OCI-LY1 (cell line): Measurements from ENCODE around the gene MCC.

ENCODE experiments used
- H2AFZ ChIP-seq: fragments of 200-600 bp; sonication (generic), shearing (Covaris generic); 2 replicates; pipeline ENCODE4 v1.6.0; 2014; ENCODE audit warnings: antibody characterized with exemption, mild to moderate bottlenecking, low read length
- H3F3A ChIP-seq: fragments of 200-600 bp; sonication (generic), shearing (Covaris generic); 2 replicates; pipeline ENCODE4 v1.6.0; 2014; ENCODE audit warnings: mild to moderate bottlenecking, antibody characterized with exemption, low read length, moderate library complexity; ENCODE audit not compliant: insufficient read depth
- H3K27ac ChIP-seq: fragments of 200-600 bp; sonication (generic); 2 replicates; pipeline ENCODE4 v1.5.1; 2014; ENCODE audit warnings: low read length, mixed run types, mild to moderate bottlenecking, low read depth; ENCODE audit not compliant: poor library complexity, severe bottlenecking
- H3K27me3 ChIP-seq: fragments of 200-600 bp; sonication (generic); 2 replicates; pipeline ENCODE4 v1.6.0; 2014; ENCODE audit warnings: antibody characterized with exemption, mild to moderate bottlenecking, low read length, moderate library complexity; ENCODE audit not compliant: insufficient read depth
- H3K36me3 ChIP-seq: fragments of 200-600 bp; sonication (generic); 2 replicates; pipeline ENCODE4 v1.6.1; 2014; ENCODE audit warnings: mild to moderate bottlenecking, antibody characterized with exemption, low read length, moderate library complexity, mixed read lengths; ENCODE audit not compliant: insufficient read depth
- H3K4me1 ChIP-seq: fragments of 200-600 bp; sonication (generic); 2 replicates; pipeline ENCODE4 v1.5.1; 2014; ENCODE audit warnings: mild to moderate bottlenecking, low read length, moderate library complexity; ENCODE audit not compliant: insufficient read depth, severe bottlenecking
- H3K4me2 ChIP-seq: fragments of 200-600 bp; sonication (generic), shearing (Covaris generic); 2 replicates; pipeline ENCODE4 v1.6.1; 2014; ENCODE audit warnings: low read length
- H3K4me3 ChIP-seq: fragments of 200-600 bp; sonication (generic); 2 replicates; pipeline ENCODE4 v1.5.1; 2014; ENCODE audit warnings: low read length, low read depth, mild to moderate bottlenecking, mixed read lengths; ENCODE audit not compliant: poor library complexity, severe bottlenecking
- H3K79me2 ChIP-seq: fragments of 200-600 bp; shearing (Covaris generic); 2 replicates; pipeline ENCODE4 v1.6.1; 2016; ENCODE audit warnings: mixed run types, low read length, mixed read lengths; ENCODE audit not compliant: insufficient read depth
- H3K9ac ChIP-seq: fragments of 200-600 bp; sonication (generic), shearing (Covaris generic); 2 replicates; pipeline ENCODE4 v1.6.1; 2014; ENCODE audit warnings: mild to moderate bottlenecking, low read length, mixed read lengths
- H3K9me2 ChIP-seq: fragments of 200-600 bp; sonication (generic), shearing (Covaris generic); 2 replicates; pipeline ENCODE4 v1.6.1; 2014; ENCODE audit warnings: low read depth, mild to moderate bottlenecking, low read length, mixed read lengths
- H3K9me3 ChIP-seq: fragments of 200-600 bp; shearing (Covaris generic); 2 replicates; pipeline ENCODE4 v1.6.1; 2014; ENCODE audit warnings: low read length, mixed read lengths
- H4K20me1 ChIP-seq: fragments of 200-600 bp; sonication (generic), shearing (Covaris generic); 2 replicates; pipeline ENCODE4 v1.6.0; 2016; ENCODE audit warnings: mild to moderate bottlenecking, low read length; ENCODE audit not compliant: insufficient read depth
- EZH2 ChIP-seq: fragments of 200-600 bp; sonication (generic), shearing (Covaris generic); IDR thresholded peaks from 2 replicates; pipeline ENCODE4 v1.8.0; 2017; ENCODE audit warnings: borderline replicate concordance, mixed run types, mild to moderate bottlenecking, antibody characterized with exemption, low read length, moderate library complexity, mixed read lengths
- TF ChIP-seq, protein P1 (sequence below): fragments of 200-600 bp; sonication (generic), shearing (Covaris generic); IDR thresholded peaks from 2 replicates; pipeline ENCODE4 v1.5.1; 2017; ENCODE audit warnings: mild to moderate bottlenecking, antibody characterized with exemption, low read length, moderate library complexity, mixed read lengths

Gene MCC

DNA sequence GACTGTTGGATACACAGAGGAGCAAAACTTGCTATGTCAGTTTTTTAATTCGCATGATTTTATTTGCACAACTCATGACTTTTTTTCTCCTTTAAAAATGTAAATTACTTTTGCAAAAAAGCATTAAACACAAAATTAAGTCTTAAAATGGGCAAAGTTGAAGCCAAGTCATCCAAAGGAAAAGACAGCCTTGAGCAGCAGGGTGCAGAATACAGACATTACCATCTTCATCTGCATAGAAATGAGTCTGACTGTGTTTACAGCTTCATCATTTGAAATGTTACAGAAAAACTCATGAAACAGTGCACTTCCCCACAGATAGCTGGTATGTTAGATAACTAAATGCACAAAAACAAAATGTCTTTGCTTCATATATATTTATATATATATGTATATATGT, 154.8 kb downstream of the MCC start:
- no peaks in the 10 kb centered on the region for H3F3A ChIP-seq
- no peak overlapping the region for H3K27ac ChIP-seq
- H3K79me2 ChIP-seq = no peaks in the 10 kb centered on the region
- no peaks in the 10 kb centered on the region for H3K9me2 ChIP-seq
- H3K27me3 ChIP-seq = peaks cover 7% of the 10 kb centered on the region; the same call in 1 of the 2 replicates
- no peaks in the 10 kb centered on the region for H4K20me1 ChIP-seq
- H3K9me3 ChIP-seq = no peaks in the 10 kb centered on the region
- no peaks in the 10 kb centered on the region for H3K36me3 ChIP-seq
- H2AFZ ChIP-seq = no peak overlapping the region
- no peak overlapping the region for H3K4me3 ChIP-seq
- H3K9ac ChIP-seq = no peak overlapping the region
- TF ChIP-seq, protein P1, sequence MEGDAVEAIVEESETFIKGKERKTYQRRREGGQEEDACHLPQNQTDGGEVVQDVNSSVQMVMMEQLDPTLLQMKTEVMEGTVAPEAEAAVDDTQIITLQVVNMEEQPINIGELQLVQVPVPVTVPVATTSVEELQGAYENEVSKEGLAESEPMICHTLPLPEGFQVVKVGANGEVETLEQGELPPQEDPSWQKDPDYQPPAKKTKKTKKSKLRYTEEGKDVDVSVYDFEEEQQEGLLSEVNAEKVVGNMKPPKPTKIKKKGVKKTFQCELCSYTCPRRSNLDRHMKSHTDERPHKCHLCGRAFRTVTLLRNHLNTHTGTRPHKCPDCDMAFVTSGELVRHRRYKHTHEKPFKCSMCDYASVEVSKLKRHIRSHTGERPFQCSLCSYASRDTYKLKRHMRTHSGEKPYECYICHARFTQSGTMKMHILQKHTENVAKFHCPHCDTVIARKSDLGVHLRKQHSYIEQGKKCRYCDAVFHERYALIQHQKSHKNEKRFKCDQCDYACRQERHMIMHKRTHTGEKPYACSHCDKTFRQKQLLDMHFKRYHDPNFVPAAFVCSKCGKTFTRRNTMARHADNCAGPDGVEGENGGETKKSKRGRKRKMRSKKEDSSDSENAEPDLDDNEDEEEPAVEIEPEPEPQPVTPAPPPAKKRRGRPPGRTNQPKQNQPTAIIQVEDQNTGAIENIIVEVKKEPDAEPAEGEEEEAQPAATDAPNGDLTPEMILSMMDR = no peak
- TF ChIP-seq EZH2 = no peak
- H3K4me2 ChIP-seq = no peak overlapping the region
- H3K4me1 ChIP-seq = no peaks in the 10 kb centered on the region

DNA sequence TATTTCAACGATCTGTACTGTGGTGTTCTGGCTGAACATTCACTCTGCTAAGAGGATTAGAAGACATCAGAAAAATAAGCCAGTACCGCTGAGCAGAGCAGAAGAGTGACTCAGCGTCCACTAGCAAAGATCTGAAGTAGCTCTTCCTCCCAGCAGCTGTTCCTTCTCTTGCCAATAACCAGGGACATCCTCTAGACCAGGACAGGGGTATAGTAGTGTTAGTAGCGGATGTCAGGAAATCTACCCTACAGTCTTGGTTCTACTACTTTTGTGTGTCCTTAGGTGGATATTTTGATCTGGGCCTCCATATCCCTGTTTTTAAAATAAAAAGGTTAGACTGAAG, 157.1 kb downstream of the MCC start:
- no peak overlapping the region for H3K4me2 ChIP-seq
- H3K27ac ChIP-seq = no peak overlapping the region
- TF ChIP-seq EZH2 = no peak
- H3K9me3 ChIP-seq = no peaks in the 10 kb centered on the region
- no peak overlapping the region for H3K9ac ChIP-seq
- H3K9me2 ChIP-seq = no peaks in the 10 kb centered on the region
- H3F3A ChIP-seq = no peaks in the 10 kb centered on the region
- no peaks in the 10 kb centered on the region for H4K20me1 ChIP-seq
- peaks cover 7% of the 10 kb centered on the region; the same call in 1 of the 2 replicates for H3K27me3 ChIP-seq
- H3K36me3 ChIP-seq = no peaks in the 10 kb centered on the region
- H3K79me2 ChIP-seq = no peaks in the 10 kb centered on the region
- H3K4me1 ChIP-seq = no peaks in the 10 kb centered on the region
- no peak overlapping the region for H3K4me3 ChIP-seq
- no peak overlapping the region for H2AFZ ChIP-seq

DNA sequence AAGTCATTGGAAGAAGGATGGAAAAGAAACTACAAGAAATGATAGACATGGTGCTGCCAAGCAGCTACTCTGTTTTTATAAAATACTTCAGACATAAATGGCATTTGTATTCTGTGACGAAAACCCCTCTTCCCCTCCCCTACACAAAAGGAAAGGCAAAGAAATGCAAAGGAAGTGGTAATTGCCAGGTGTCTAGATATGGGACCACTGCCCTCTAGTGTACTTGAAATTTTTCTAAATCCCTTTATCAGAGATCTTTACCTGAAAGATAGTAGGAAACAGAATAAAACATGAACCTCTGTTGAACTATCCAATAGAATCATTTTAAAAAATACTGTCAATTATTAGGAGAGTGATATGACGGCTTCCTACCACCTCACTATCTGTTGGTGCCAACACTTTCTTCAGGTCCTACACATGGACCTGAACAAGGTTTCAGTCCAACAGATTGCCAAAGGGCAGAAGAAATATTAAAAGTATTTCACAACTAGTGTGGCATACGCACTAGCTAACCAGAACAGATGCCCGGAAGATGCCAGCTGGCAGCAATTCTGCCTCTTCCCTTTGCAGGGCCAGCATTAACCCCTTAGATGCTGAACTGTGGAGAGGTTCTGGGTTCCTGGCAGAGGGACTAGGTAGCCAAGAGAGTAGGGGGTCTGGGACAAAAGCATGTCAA, 157.6 kb downstream of the MCC start:
- Histone ChIP-seq H2AFZ (no peak overlapping the region), H3K4me1 (no peaks in the 10 kb centered on the region), H3K9ac (no peak overlapping the region), H3K9me2 (no peaks in the 10 kb centered on the region), H3K27ac (no peak overlapping the region), H3K27me3 (peaks cover 7% of the 10 kb centered on the region; the same call in 1 of the 2 replicates), H3F3A (no peaks in the 10 kb centered on the region), H3K4me2 (no peak overlapping the region), H3K4me3 (no peak overlapping the region), H3K9me3 (no peaks in the 10 kb centered on the region), H3K36me3 (no peaks in the 10 kb centered on the region), H3K79me2 (no peaks in the 10 kb centered on the region), H4K20me1 (no peaks in the 10 kb centered on the region)
- TF ChIP-seq, protein P1 = peak; percentile 57
- TF ChIP-seq EZH2 = no peak

DNA sequence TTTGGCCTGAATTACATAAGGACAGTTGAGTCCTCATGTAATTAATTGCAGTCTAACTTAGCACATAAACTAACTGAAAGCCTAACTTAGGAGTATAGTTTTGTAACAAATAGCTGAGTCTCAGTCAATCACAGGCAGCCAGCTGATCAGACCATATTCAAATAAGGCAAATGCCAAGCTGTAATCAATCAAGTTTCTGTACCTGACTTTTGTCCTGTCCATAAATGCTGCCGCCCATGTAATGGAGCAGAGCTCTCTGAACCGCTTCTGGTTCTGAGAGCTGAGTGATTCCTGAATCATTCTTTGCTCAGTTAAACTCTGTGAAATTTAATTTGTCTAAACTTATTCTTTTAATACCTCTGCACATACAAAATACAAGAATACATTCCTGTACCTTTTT, 158.3 kb downstream of the MCC start:
- H3K27ac ChIP-seq = no peak overlapping the region
- no peak overlapping the region for H2AFZ ChIP-seq

More for the DNA sequence above, 158.3 kb downstream of the MCC start:
- Histone ChIP-seq H3K9ac (no peak overlapping the region), H3K79me2 (no peaks in the 10 kb centered on the region), H3F3A (no peaks in the 10 kb centered on the region), H3K4me3 (no peak overlapping the region), H3K36me3 (no peaks in the 10 kb centered on the region), H4K20me1 (no peaks in the 10 kb centered on the region), H3K4me2 (no peak overlapping the region), H3K27me3 (peaks cover 7% of the 10 kb centered on the region; the same call in 1 of the 2 replicates), H3K9me2 (no peaks in the 10 kb centered on the region), H3K9me3 (no peaks in the 10 kb centered on the region), H3K4me1 (no peaks in the 10 kb centered on the region)
- TF ChIP-seq EZH2 = no peak
- TF ChIP-seq, protein P1 = no peak
